IMR-90 (cell line): Measurements from ENCODE around the gene OPRM1. TPM values are rescaled to one million over a fixed set of nuclear protein-coding genes. Genes with fewer than 3 reads are reported as not detected.

Source experiments
- ATAC-seq: fragments of 200-7000 bp; cut with Tn5 transposase; 2 replicates; pipeline ENCODE4 v1.9.1; 2020; ENCODE audit warnings: low read depth, mild to moderate bottlenecking, moderate library complexity
- BruUV-seq: library from RNA; stranded (reverse); fragments of 400-500 nt; replicated peaks from 2 replicates; lab custom pipeline; 2021; lab: Mats Ljungman, UMichigan
- CTCF ChIA-PET: fragments of 300-600 bp; formaldehyde crosslinking; extraction: SDS; loops from one replicate; lab custom pipeline; 2021; ENCODE audit warnings: antibody characterized with exemption; lab: Yijun Ruan, JAX
- POLR2A ChIA-PET: fragments of 300-600 bp; sonication (Branson Sonifier 250); formaldehyde crosslinking; loops from one replicate; lab custom pipeline; 2022; ENCODE audit warnings: antibody characterized with exemption; ENCODE audit not compliant: unreplicated experiment; lab: Charles Lee
- DNase-seq: peaks from one replicate; pipeline ENCODE4 v3.0.0; 2013
- H2AFZ ChIP-seq: replicated peaks from 2 replicates; pipeline ENCODE3; 2013; ENCODE audit warnings: low read length, mild to moderate bottlenecking; ENCODE audit not compliant: poor library complexity
- H2AK5ac ChIP-seq: 2 replicates; pipeline ENCODE4 v1.6.1; 2013; ENCODE audit warnings: low read depth, low read length, inconsistent platforms
- H2AK9ac ChIP-seq: replicated peaks from 2 replicates; pipeline ENCODE3; 2013; ENCODE audit warnings: mild to moderate bottlenecking, low read depth, low read length, moderate library complexity; ENCODE audit not compliant: poor library complexity
- H2BK120ac ChIP-seq: 2 replicates; pipeline ENCODE4 v1.6.1; 2013; ENCODE audit warnings: low read depth, low read length, inconsistent platforms
- H2BK15ac ChIP-seq: 3 replicates; pipeline ENCODE4 v1.6.1; 2013; ENCODE audit warnings: low read depth, low read length, inconsistent platforms
- H2BK20ac ChIP-seq: 2 replicates; pipeline ENCODE4 v1.6.1; 2013; ENCODE audit warnings: low read depth, mild to moderate bottlenecking, inconsistent platforms, low read length, moderate library complexity
- H2BK5ac ChIP-seq: 2 replicates; pipeline ENCODE4 v1.6.1; 2013; ENCODE audit warnings: mild to moderate bottlenecking, low read depth, low read length, inconsistent platforms; ENCODE audit not compliant: poor library complexity, severe bottlenecking
- H3K14ac ChIP-seq: replicated peaks from 2 replicates; pipeline ENCODE4 v1.6.1; 2013; ENCODE audit warnings: low read depth, low read length, inconsistent platforms
- H3K18ac ChIP-seq: 2 replicates; pipeline ENCODE4 v1.6.1; 2013; ENCODE audit warnings: low read depth, low read length, control low read depth
- H3K23ac ChIP-seq: 2 replicates; pipeline ENCODE4 v1.6.1; 2013; ENCODE audit warnings: low read depth, low read length, inconsistent platforms
- H3K27ac ChIP-seq: 2 replicates; pipeline ENCODE4 v1.5.1; 2013; ENCODE audit warnings: mild to moderate bottlenecking, control low read depth, low read length; ENCODE audit not compliant: insufficient read depth
- H3K27me3 ChIP-seq: 2 replicates; pipeline ENCODE4 v1.6.1; 2013; ENCODE audit warnings: low read length; ENCODE audit not compliant: control insufficient read depth, insufficient read depth
- H3K36me3 ChIP-seq: 2 replicates; pipeline ENCODE4 v1.6.1; 2013; ENCODE audit warnings: low read length, mixed read lengths; ENCODE audit not compliant: control insufficient read depth, insufficient read depth
- H3K4ac ChIP-seq: 2 replicates; pipeline ENCODE4 v1.6.1; 2013; ENCODE audit warnings: low read depth, low read length, inconsistent platforms
- H3K4me1 ChIP-seq: 2 replicates; pipeline ENCODE4 v1.6.1; 2013; ENCODE audit warnings: low read length, mixed read lengths; ENCODE audit not compliant: control insufficient read depth, insufficient read depth
- H3K4me2 ChIP-seq: 2 replicates; pipeline ENCODE4 v1.6.1; 2013; ENCODE audit warnings: low read depth, mild to moderate bottlenecking, control low read depth, low read length, moderate library complexity
- H3K4me3 ChIP-seq: 2 replicates; pipeline ENCODE4 v1.5.1; 2013; ENCODE audit warnings: low read depth, mild to moderate bottlenecking, control low read depth, low read length, moderate library complexity; ENCODE audit not compliant: insufficient read depth
- H3K56ac ChIP-seq: 2 replicates; pipeline ENCODE4 v1.6.1; 2013; ENCODE audit warnings: low read length, inconsistent platforms; ENCODE audit not compliant: insufficient read depth; ENCODE audit errors: extremely low read depth
- H3K79me1 ChIP-seq, 2 experiments: 2 replicates each; pipeline ENCODE4 v1.6.1; 2013; ENCODE audit warnings: low read length in 2 of 2, inconsistent platforms in 1 of 2, low read depth in 1 of 2
- H3K9ac ChIP-seq: 2 replicates; pipeline ENCODE4 v1.6.1; 2013; ENCODE audit warnings: low read depth, low read length, control low read depth
- H3K9me1 ChIP-seq: 2 replicates; pipeline ENCODE4 v1.6.1; 2013; ENCODE audit warnings: low read length, inconsistent platforms; ENCODE audit not compliant: insufficient read depth
- H3K9me3 ChIP-seq: 2 replicates; pipeline ENCODE4 v1.6.1; 2013; ENCODE audit warnings: low read length; ENCODE audit not compliant: control insufficient read depth, insufficient read depth
- H4K20me1 ChIP-seq: 2 replicates; pipeline ENCODE4 v1.6.1; 2013; ENCODE audit warnings: low read length, inconsistent platforms; ENCODE audit not compliant: insufficient read depth
- H4K5ac ChIP-seq: 2 replicates; pipeline ENCODE4 v1.6.1; 2013; ENCODE audit warnings: mild to moderate bottlenecking, low read depth, low read length, control low read depth
- H4K8ac ChIP-seq, 2 experiments: 2 replicates each; pipeline ENCODE4 v1.6.1; 2013; ENCODE audit warnings: low read depth in 2 of 2, low read length in 2 of 2, control low read depth in 1 of 2, inconsistent platforms in 1 of 2
- H4K91ac ChIP-seq: 2 replicates; pipeline ENCODE4 v1.6.1; 2013; ENCODE audit warnings: low read depth, low read length, inconsistent platforms; ENCODE audit not compliant: insufficient read depth
- BHLHE40 ChIP-seq: fragments of 150-350 bp; IDR thresholded peaks from 2 replicates; pipeline ENCODE4 v1.6.1; 2016; ENCODE audit warnings: mild to moderate bottlenecking, low read depth, low read length
- CEBPB ChIP-seq: IDR thresholded peaks from 2 replicates; pipeline ENCODE4 v1.6.1; 2012; ENCODE audit warnings: low read depth, low read length, improper control_type of control experiment
- CHD1 ChIP-seq: IDR thresholded peaks from 2 replicates; pipeline ENCODE4 v1.6.1; 2012; ENCODE audit warnings: low read depth, low read length, improper control_type of control experiment
- CTCF ChIP-seq: conservative IDR thresholded peaks from 2 replicates; pipeline ENCODE4 v1.5.1; 2012; ENCODE audit warnings: mild to moderate bottlenecking, low read depth, low read length, improper control_type of control experiment
- ELK1 ChIP-seq: fragments of 150-350 bp; IDR thresholded peaks from 2 replicates; pipeline ENCODE4 v1.6.1; 2016; ENCODE audit warnings: low read depth, mild to moderate bottlenecking, low read length, moderate library complexity, borderline replicate concordance
- MAFK ChIP-seq: IDR thresholded peaks from 2 replicates; pipeline ENCODE4 v1.6.1; 2012; ENCODE audit warnings: low read depth, low read length, improper control_type of control experiment
- MXI1 ChIP-seq: IDR thresholded peaks from 2 replicates; pipeline ENCODE4 v1.6.1; 2012; ENCODE audit warnings: low read depth, mild to moderate bottlenecking, low read length, moderate library complexity, borderline replicate concordance
- NFE2L2 ChIP-seq: fragments of 150-350 bp; IDR thresholded peaks from 2 replicates; pipeline ENCODE4 v1.6.1; 2016; ENCODE audit warnings: low read depth, mild to moderate bottlenecking, low read length
- RCOR1 ChIP-seq: IDR thresholded peaks from 2 replicates; pipeline ENCODE4 v1.6.1; 2012; ENCODE audit warnings: mild to moderate bottlenecking, low read length, improper control_type of control experiment; ENCODE audit not compliant: insufficient replicate concordance
- RFX5 ChIP-seq: IDR thresholded peaks from 2 replicates; pipeline ENCODE4 v1.8.0; 2012; ENCODE audit warnings: low read depth, mild to moderate bottlenecking, low read length, moderate library complexity
- SMC3 ChIP-seq: fragments of 150-350 bp; IDR thresholded peaks from 2 replicates; pipeline ENCODE4 v1.6.1; 2016; ENCODE audit warnings: low read depth, mild to moderate bottlenecking, antibody characterized with exemption, low read length, moderate library complexity
- USF2 ChIP-seq: fragments of 150-350 bp; IDR thresholded peaks from 2 replicates; pipeline ENCODE4 v1.6.1; 2017; ENCODE audit warnings: mild to moderate bottlenecking, antibody characterized with exemption, low read length, low read depth
- WGBS, 2 experiments: methylation state at CpG; one replicate each; pipeline versions ENCODE4 v1.1.5 to v1.1.7; 2013; ENCODE audit warnings: missing lambda C conversion rate in 2 of 2; ENCODE audit not compliant: insufficient read length in 1 of 2; ENCODE audit errors: extremely low coverage in 2 of 2; 5-methylcytosine and 5-hydroxymethylcytosine counted together
- dilution Hi-C: fragments of 300-500 bp; cut with HindIII; formaldehyde crosslinking; loops from one replicate; pipeline ENCODE4 v1.14.3; 2018; ENCODE audit warnings: low sequenced_read_pairs; ENCODE audit not compliant: unreplicated experiment
- in situ Hi-C: fragments of 300-500 bp; cut with MboI; formaldehyde crosslinking; loops from 3 replicates; pipeline ENCODE4 v1.14.3; 2019; ENCODE audit warnings: low sequenced_read_pairs, inconsistent platforms, mixed read lengths
- intact Hi-C: fragments of 100-400 bp; cut with micrococcal nuclease; formaldehyde crosslinking; loops from 2 replicates; pipeline ENCODE4 v1.10.0; 2022
- polyA plus RNA-seq, 3 experiments: library from polyadenylated mRNA; depleted of rRNA; stranded (reverse); fragments of >200 nt; gene quantifications; 2 replicates each; pipeline ENCODE4 v1.2.3, GENCODE V29; 2012; ENCODE audit warnings: low replicate concordance in 1 of 3
- total RNA-seq: library from RNA; depleted of rRNA; stranded (reverse); fragments of >200 nt; gene quantifications from 2 replicates; pipeline ENCODE4 v1.2.3, GENCODE V29; 2012

OPRM1 gene
- total and polyA plus RNA-seq, 2 of the 4 experiments (the other 2 are of a cell fraction): not detected

- Histone ChIP-seq H4K8ac (no peak overlapping the region), H3K23ac (no peak overlapping the region), H3K9ac (no peak overlapping the region), H3K4me1 (peaks cover 5% of the 10 kb centered on the region; the same call in 1 of the 2 replicates), H3K4ac (no peak overlapping the region), H3K56ac (no peak overlapping the region), H3K9me1 (peaks cover 3% of the 10 kb centered on the region; the same call in 1 of the 2 replicates), H3K4me3 (no peak overlapping the region), H2BK15ac (no peak overlapping the region), H3K79me1 (no peaks in the 10 kb centered on the region), H2AFZ (no peak overlapping the region), H2AK5ac (no peak overlapping the region), H3K4me2 (no peak overlapping the region), H2BK5ac (no peak overlapping the region), H4K91ac (no peak overlapping the region), H3K14ac (no peak overlapping the region), H3K27me3 (no peaks in the 10 kb centered on the region; the same call in 1 of the 2 replicates), H3K27ac (no peak overlapping the region), H2BK20ac (no peak overlapping the region), H3K36me3 (no peaks in the 10 kb centered on the region), H4K5ac (no peak overlapping the region), H3K9me3 (no peaks in the 10 kb centered on the region), H2BK120ac (no peak overlapping the region), H4K20me1 (no peaks in the 10 kb centered on the region), H2AK9ac (no peak overlapping the region), H3K18ac (no peak overlapping the region)
- WGBS, 2 experiments: 92% methylated on average over 4 of the region's 8 CpGs; no CpG with 5 or more reads in 1 of the 2 experiments
- BruUV-seq: no TSS peak
- POLR2A ChIA-PET: no interaction called here
- in situ Hi-C loops (no loop called here), intact Hi-C loops (no loop called here), dilution Hi-C loops (no loop called here)
- no peak for ATAC-seq
- CTCF ChIA-PET: interaction anchor here (0.9 kb wide), 1 partner anchor 8 kb away, joined by 4 read pairs; no protein-coding TSS in a partner anchor
- DNase-seq: no peak
- no peak for TF ChIP-seq MAFK
- TF ChIP-seq ELK1: no peak
- TF ChIP-seq RFX5: no peak
- no peak for TF ChIP-seq USF2
- TF ChIP-seq BHLHE40: no peak
- TF ChIP-seq RCOR1: no peak
- TF ChIP-seq CTCF: no peak
- TF ChIP-seq CHD1: no peak
- no peak for TF ChIP-seq CEBPB
- no peak for TF ChIP-seq SMC3
- TF ChIP-seq NFE2L2: no peak
- TF ChIP-seq MXI1: no peak
Measured at GRCh38 chr6:154241581-154241980, 202.5 kb downstream of the OPRM1 start.
